ENCODE measurements around the gene LRRC43. TPM values are rescaled to one million over a fixed set of nuclear protein-coding genes. Genes with fewer than 3 reads are reported as not detected.
A peak's percentile ranks its signal among the peaks of the same experiment; 100 is the strongest.

LRRC43 gene
- total and polyA plus RNA-seq, 10 donors: 0.13 to 5.2 (median 0.82) TPM

DNA sequence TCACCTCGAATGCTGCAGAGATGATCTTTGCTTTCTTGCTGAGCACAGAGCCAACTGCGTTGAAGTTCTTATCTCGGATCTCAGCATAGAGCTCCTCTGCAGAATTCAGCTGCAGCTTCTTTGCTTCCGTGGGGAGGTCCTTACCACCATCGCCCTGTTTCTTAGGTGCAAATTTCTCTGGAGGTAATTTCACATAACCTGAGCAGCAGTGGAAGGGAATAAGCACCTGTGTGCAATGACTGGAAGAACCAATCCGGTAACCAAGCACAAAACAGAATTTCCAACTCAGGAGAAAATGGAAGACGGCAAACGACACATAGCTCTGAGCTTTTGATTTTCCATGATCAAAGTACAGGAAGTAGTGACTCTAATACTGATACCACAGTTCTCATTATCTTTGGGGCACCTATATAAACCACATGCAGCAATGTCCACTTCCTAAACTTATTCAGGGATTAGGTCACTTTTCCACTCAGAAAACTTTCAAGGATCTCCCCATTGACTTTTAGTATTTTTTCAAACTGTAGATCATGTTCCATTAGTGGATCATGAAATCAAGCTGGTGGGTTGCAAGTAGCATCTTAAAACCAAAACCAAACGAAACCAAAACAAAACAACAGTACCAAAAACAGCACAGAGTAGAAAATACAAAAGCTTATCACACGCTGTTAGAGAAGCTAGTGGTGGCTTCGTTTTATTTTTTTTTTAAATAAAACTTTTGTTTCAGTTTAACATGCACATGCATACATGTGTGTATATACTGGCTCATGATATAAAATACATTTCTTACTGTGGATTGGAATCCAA is 61.8 kb downstream of the LRRC43 start:
- Histone ChIP-seq H3K9me3 (no peaks in the 10 kb centered on the region), H3K27ac (peak overlapping the region in 6 of 8 donors; percentile 2 to 72 (median 54)), H3K4me3 (peak overlapping the region in 5 of 8 donors; percentile 2 to 62 (median 12)), H3K27me3 (replicated peaks in 1 of 7) (no peaks in the 10 kb centered on the region), H3K4me1 (peaks cover 0 to 8% (median 3%) of the 10 kb centered on the region in 6 donors), H3K36me3 (peaks cover 0 to 98% (median 46%) of the 10 kb centered on the region in 6 donors)
- 65 to 87% (median 78%) methylated on average over 11 of the region's 11 CpGs for WGBS, 5 donors
- TF ChIP-seq POLR2A (IDR thresholded peaks at IDR 0.05) (no peak), POLR2AphosphoS5 (IDR thresholded peaks at IDR 0.05) (no peak)
- TF ChIP-seq, protein P1, sequence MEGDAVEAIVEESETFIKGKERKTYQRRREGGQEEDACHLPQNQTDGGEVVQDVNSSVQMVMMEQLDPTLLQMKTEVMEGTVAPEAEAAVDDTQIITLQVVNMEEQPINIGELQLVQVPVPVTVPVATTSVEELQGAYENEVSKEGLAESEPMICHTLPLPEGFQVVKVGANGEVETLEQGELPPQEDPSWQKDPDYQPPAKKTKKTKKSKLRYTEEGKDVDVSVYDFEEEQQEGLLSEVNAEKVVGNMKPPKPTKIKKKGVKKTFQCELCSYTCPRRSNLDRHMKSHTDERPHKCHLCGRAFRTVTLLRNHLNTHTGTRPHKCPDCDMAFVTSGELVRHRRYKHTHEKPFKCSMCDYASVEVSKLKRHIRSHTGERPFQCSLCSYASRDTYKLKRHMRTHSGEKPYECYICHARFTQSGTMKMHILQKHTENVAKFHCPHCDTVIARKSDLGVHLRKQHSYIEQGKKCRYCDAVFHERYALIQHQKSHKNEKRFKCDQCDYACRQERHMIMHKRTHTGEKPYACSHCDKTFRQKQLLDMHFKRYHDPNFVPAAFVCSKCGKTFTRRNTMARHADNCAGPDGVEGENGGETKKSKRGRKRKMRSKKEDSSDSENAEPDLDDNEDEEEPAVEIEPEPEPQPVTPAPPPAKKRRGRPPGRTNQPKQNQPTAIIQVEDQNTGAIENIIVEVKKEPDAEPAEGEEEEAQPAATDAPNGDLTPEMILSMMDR (IDR thresholded peaks at IDR 0.05 in 8 of 11, conservative IDR thresholded peaks at IDR 0.05 in 3 of 11): no peak
- no peak for DNase-seq
- intact Hi-C loops (cut with DNase I; ENCODE audit: low total_unique reads): no loop called here

DNA sequence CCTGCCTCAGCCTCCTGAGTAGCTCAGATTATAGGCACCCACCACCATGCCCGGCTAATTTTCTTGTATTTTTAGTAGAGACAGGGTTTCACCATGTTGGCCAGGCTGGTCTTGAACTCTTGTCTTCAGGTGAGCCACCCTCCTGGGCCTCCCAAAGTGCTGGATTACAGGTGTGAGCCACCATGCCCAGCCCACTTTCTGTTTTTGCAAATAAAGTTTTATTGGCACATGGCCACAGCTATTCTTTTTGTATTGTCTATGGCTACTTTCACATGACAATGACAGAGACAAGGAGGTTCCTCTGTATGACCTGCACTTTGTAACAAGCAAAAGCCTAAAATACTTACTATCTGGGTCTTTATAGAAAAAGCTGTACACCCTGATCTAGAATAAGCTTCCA is 62.6 kb downstream of the LRRC43 start:
- Histone ChIP-seq H3K4me1 (peaks cover 0 to 8% (median 3%) of the 10 kb centered on the region in 6 donors), H3K4me3 (no peak overlapping the region), H3K9me3 (no peaks in the 10 kb centered on the region), H3K27me3 (replicated peaks in 1 of 7) (no peaks in the 10 kb centered on the region), H3K36me3 (peaks cover 0 to 98% (median 48%) of the 10 kb centered on the region in 6 donors), H3K27ac (peak overlapping the region in 6 of 8 donors; percentile 2 to 72 (median 54))
- WGBS, 5 donors: 88 to 100% (median 93%) methylated on average over 1 of the region's 1 CpG
- TF ChIP-seq POLR2A (IDR thresholded peaks at IDR 0.05) (no peak), POLR2AphosphoS5 (IDR thresholded peaks at IDR 0.05) (no peak)
- TF ChIP-seq, protein P1 (IDR thresholded peaks at IDR 0.05 in 8 of 11, conservative IDR thresholded peaks at IDR 0.05 in 3 of 11): no peak
- DNase-seq: no peak
- intact Hi-C loops (cut with DNase I; ENCODE audit: low total_unique reads): no loop called here

DNA sequence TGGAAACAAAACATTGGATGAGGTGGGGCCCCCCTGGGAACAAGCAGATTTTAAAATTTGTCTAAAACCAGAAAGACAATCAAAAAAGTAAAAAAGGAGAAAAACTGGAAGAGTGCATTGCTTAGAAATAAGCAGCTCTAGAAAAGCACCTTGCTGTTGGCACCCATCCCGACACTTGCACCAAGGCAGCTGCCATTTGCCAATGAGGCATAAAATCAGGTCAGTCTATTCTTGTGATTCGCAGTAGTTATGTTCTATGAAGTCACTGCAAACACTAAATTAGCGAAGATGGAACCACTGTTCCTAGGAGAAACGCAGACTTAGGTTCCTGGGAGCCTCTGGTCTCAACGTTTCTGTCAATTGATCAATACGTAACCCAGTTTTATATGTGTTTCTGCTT is 67.1 kb downstream of the LRRC43 start:
- no peaks in the 10 kb centered on the region for H3K4me1 ChIP-seq
- H3K27me3 ChIP-seq (replicated peaks in 1 of 7): no peaks in the 10 kb centered on the region
- H3K4me3 ChIP-seq: no peak overlapping the region
- TF ChIP-seq POLR2AphosphoS5 (IDR thresholded peaks at IDR 0.05) (no peak), POLR2A (IDR thresholded peaks at IDR 0.05) (no peak)
- TF ChIP-seq, protein P1 (IDR thresholded peaks at IDR 0.05 in 8 of 11, conservative IDR thresholded peaks at IDR 0.05 in 3 of 11): no peak
- intact Hi-C loops (cut with DNase I; ENCODE audit: low total_unique reads): no loop called here
- WGBS, 5 donors: 96 to 99% (median 96%) methylated on average over 6 of the region's 6 CpGs
- H3K36me3 ChIP-seq: peaks cover 0 to 97% (median 45%) of the 10 kb centered on the region in 6 donors
- no peak for DNase-seq
- H3K9me3 ChIP-seq: no peaks in the 10 kb centered on the region
- H3K27ac ChIP-seq: no peak overlapping the region

- H3K4me3 ChIP-seq: no peak overlapping the region
- intact Hi-C loops (cut with DNase I; ENCODE audit: low total_unique reads): no loop called here
- no peak overlapping the region for H3K27ac ChIP-seq
- peaks cover 0 to 99% (median 47%) of the 10 kb centered on the region in 6 donors for H3K36me3 ChIP-seq
- no peak for DNase-seq
- H3K9me3 ChIP-seq: no peaks in the 10 kb centered on the region
- 96 to 98% (median 96%) methylated on average over 8 of the region's 8 CpGs for WGBS, 5 donors
- TF ChIP-seq POLR2A (IDR thresholded peaks at IDR 0.05) (no peak), POLR2AphosphoS5 (IDR thresholded peaks at IDR 0.05) (no peak)
- TF ChIP-seq, protein P1 (IDR thresholded peaks at IDR 0.05 in 8 of 11, conservative IDR thresholded peaks at IDR 0.05 in 3 of 11): no peak
- H3K4me1 ChIP-seq: no peaks in the 10 kb centered on the region
- H3K27me3 ChIP-seq (replicated peaks in 1 of 7): no peaks in the 10 kb centered on the region
These were observed 67.6 kb downstream of the LRRC43 start for GRCh38 chr12:122250536-122250935.
